HG03064 (cell line): Measurements from ENCODE around the gene GPR50.

Experiments
- ATAC-seq: cut with Tn5 transposase; IDR thresholded peaks from one replicate; pipeline ENCODE4 v1.9.1; 2021; ENCODE audit warnings: low read depth; ENCODE audit not compliant: unreplicated experiment

Gene GPR50

DNA sequence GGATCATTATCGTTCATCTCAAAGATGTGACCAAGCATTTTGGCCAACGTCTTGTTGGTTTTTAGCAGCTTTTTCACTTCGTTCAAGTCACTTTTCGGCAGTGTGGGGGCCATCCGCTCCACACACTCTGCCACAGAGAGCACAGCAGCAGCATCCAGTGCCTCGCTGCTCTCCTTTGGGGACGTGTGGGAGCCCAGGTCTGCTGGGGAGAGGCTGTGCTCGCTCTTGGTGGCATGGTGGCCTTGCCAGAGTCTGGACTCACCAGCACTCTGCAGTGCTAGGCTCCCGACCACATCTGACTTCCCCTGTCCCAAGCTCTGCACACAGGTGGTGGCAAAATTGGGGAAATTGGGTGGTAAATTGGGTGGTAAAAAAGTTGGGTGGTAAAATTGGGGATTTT lies 50.6 kb downstream of the GPR50 start:
- ATAC-seq = no peak

DNA sequence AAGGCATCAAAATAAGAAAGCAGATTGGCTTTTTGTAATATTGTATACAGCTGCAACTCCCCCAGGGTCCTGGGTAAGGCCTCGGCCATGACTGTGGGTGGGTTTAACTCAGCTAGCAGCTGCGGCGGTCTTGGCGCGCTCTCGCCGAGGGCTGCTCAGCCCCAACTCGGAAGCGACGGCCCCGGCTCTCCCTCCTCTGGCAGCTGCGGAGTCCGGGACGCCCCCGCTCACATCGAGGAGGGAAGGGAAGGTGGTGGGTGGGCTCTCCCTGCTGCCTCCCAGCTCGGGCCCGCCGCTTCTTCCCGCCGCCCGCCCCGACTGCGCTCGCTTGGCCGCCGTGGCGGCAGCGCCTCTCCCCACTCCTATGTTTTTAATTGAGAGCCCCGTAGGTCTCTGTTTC lies 51.2 kb downstream of the GPR50 start:
- no peak for ATAC-seq

DNA sequence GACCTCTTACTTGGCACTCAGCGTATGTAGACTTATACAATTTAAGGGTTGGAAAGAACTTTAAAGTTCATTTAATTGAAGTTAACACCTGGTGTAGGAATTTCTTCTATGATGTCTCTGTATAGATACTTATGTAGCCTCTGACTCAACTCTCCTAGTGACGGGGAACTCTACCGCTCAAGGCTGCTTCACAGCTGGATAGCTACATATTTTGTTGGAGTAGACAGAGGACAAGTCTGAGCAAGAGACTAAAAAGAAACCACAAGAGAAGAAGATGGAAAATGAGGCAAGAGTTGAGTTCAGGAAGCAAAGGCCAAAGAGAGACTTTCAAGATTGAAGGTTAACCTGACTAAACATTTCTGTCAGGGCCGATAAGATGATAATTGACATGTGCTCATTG lies 52.6 kb downstream of the GPR50 start:
- no peak for ATAC-seq
